Astrocyte (in vitro differentiated cells and primary cell): Measurements from ENCODE around the gene LAMP1. TPM values are rescaled to one million over a fixed set of nuclear protein-coding genes. Genes with fewer than 3 reads are reported as not detected.
A peak's percentile ranks its signal among the peaks of the same experiment; 100 is the strongest.

Experiments
- DNase-seq: peaks from one replicate; pipeline ENCODE4 v3.0.0-alpha.2; 2010; ENCODE audit warnings: low read depth
- FAIRE-seq: peaks from 2 replicates; lab custom pipeline; 2011; peaks lifted over from hg19 to GRCh38; lab: Jason Lieb, UNC
- H2AFZ ChIP-seq: 2 replicates; pipeline ENCODE4 v1.6.0; 2012; ENCODE audit warnings: low read depth, low read length, inconsistent platforms
- H3K27ac ChIP-seq: 2 replicates; pipeline ENCODE4 v1.5.1; 2011; ENCODE audit warnings: low read depth, low read length, inconsistent platforms
- H3K27me3 ChIP-seq: 2 replicates; pipeline ENCODE4 v1.6.0; 2011; ENCODE audit warnings: low read length, inconsistent platforms; ENCODE audit not compliant: insufficient read depth
- H3K36me3 ChIP-seq: 2 replicates; pipeline ENCODE4 v1.5.1; 2011; ENCODE audit warnings: low read length, inconsistent platforms; ENCODE audit not compliant: insufficient read depth
- H3K4me1 ChIP-seq: 2 replicates; pipeline ENCODE4 v1.5.1; 2011; ENCODE audit warnings: low read length, inconsistent platforms; ENCODE audit not compliant: insufficient read depth
- H3K4me2 ChIP-seq: 2 replicates; pipeline ENCODE4 v1.6.0; 2012; ENCODE audit warnings: low read length, inconsistent platforms
- H3K4me3 ChIP-seq: 2 replicates; pipeline ENCODE4 v1.5.1; 2011; ENCODE audit warnings: low read depth, mild to moderate bottlenecking, low read length, inconsistent platforms; ENCODE audit not compliant: insufficient read depth
- H3K79me2 ChIP-seq: 2 replicates; pipeline ENCODE4 v1.6.0; 2012; ENCODE audit warnings: mild to moderate bottlenecking, low read length, inconsistent platforms; ENCODE audit not compliant: insufficient read depth
- H3K9ac ChIP-seq: 2 replicates; pipeline ENCODE4 v1.6.0; 2012; ENCODE audit warnings: mild to moderate bottlenecking, low read length, inconsistent platforms
- H3K9me3 ChIP-seq: 2 replicates; pipeline ENCODE4 v1.5.1; 2012; ENCODE audit warnings: low read depth, mild to moderate bottlenecking, low read length, inconsistent platforms; ENCODE audit not compliant: insufficient read depth
- H4K20me1 ChIP-seq: 2 replicates; pipeline ENCODE4 v1.6.0; 2012; ENCODE audit warnings: low read length, inconsistent platforms; ENCODE audit not compliant: insufficient read depth
- H3K27ac Mint-ChIP-seq: one replicate; pipeline ENCODE4 v1.8.0; 2021; ENCODE audit warnings: mild to moderate bottlenecking, mixed read lengths; ENCODE audit not compliant: unreplicated experiment
- H3K27me3 Mint-ChIP-seq: one replicate; pipeline ENCODE4 v1.8.0; 2021; ENCODE audit warnings: low read depth, mixed read lengths; ENCODE audit not compliant: unreplicated experiment
- H3K36me3 Mint-ChIP-seq: one replicate; pipeline ENCODE4 v1.8.0; 2021; ENCODE audit warnings: low read depth, mixed read lengths; ENCODE audit not compliant: unreplicated experiment
- H3K4me1 Mint-ChIP-seq: one replicate; pipeline ENCODE4 v1.8.0; 2021; ENCODE audit warnings: low read depth, mixed read lengths; ENCODE audit not compliant: unreplicated experiment
- H3K4me3 Mint-ChIP-seq: one replicate; pipeline ENCODE4 v1.8.0; 2021; ENCODE audit warnings: mild to moderate bottlenecking, moderate library complexity, mixed read lengths; ENCODE audit not compliant: unreplicated experiment
- H3K9me3 Mint-ChIP-seq: one replicate; pipeline ENCODE4 v1.8.0; 2021; ENCODE audit warnings: mild to moderate bottlenecking, mixed read lengths; ENCODE audit not compliant: unreplicated experiment
- EZH2 ChIP-seq: IDR thresholded peaks from 2 replicates; pipeline ENCODE4 v1.6.1; 2012; ENCODE audit warnings: mild to moderate bottlenecking, low read length, inconsistent platforms; ENCODE audit not compliant: insufficient read depth
- total RNA-seq: library from RNA; stranded (reverse); gene quantifications from 2 replicates; pipeline ENCODE4 v1.2.1, GENCODE V29; 2021
- TF ChIP-seq, protein P1 (sequence below): IDR thresholded peaks from 2 replicates; pipeline ENCODE4 v1.5.1; 2011; ENCODE audit warnings: low read depth, mild to moderate bottlenecking, inconsistent platforms, low read length, moderate library complexity; ENCODE audit not compliant: insufficient read depth

Gene LAMP1
- total RNA-seq, 1 donor from 2014 or later: 313 TPM

GRCh38 chr13:113299951-113300350 lies 2.9 kb downstream of the LAMP1 start:
- H3K4me1 Mint-ChIP-seq: peaks cover 15% of the 10 kb centered on the region
- TF ChIP-seq, protein P1, sequence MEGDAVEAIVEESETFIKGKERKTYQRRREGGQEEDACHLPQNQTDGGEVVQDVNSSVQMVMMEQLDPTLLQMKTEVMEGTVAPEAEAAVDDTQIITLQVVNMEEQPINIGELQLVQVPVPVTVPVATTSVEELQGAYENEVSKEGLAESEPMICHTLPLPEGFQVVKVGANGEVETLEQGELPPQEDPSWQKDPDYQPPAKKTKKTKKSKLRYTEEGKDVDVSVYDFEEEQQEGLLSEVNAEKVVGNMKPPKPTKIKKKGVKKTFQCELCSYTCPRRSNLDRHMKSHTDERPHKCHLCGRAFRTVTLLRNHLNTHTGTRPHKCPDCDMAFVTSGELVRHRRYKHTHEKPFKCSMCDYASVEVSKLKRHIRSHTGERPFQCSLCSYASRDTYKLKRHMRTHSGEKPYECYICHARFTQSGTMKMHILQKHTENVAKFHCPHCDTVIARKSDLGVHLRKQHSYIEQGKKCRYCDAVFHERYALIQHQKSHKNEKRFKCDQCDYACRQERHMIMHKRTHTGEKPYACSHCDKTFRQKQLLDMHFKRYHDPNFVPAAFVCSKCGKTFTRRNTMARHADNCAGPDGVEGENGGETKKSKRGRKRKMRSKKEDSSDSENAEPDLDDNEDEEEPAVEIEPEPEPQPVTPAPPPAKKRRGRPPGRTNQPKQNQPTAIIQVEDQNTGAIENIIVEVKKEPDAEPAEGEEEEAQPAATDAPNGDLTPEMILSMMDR: no peak
- no peak for TF ChIP-seq EZH2
- H3K4me3 Mint-ChIP-seq: no peak overlapping the region
- H3K9me3 Mint-ChIP-seq: peaks cover 4% of the 10 kb centered on the region
- Histone ChIP-seq H3K27ac (no peak overlapping the region), H4K20me1 (peaks cover 56% of the 10 kb centered on the region), H3K4me2 (no peak overlapping the region), H3K27me3 (no peaks in the 10 kb centered on the region), H3K36me3 (no peaks in the 10 kb centered on the region), H3K4me1 (peaks cover 14% of the 10 kb centered on the region), H3K79me2 (peaks cover 85% of the 10 kb centered on the region), H3K9me3 (no peaks in the 10 kb centered on the region), H3K4me3 (no peak overlapping the region), H3K9ac (no peak overlapping the region), H2AFZ (no peak overlapping the region)
- H3K27ac Mint-ChIP-seq: no peak overlapping the region
- DNase-seq: no peak
- peaks cover 2% of the 10 kb centered on the region for H3K36me3 Mint-ChIP-seq
- H3K27me3 Mint-ChIP-seq: peaks cover 5% of the 10 kb centered on the region
- no peak for FAIRE-seq

- H3K27ac Mint-ChIP-seq: no peak overlapping the region
- H2AFZ ChIP-seq: no peak overlapping the region
- H3K9me3 ChIP-seq: no peaks in the 10 kb centered on the region
- H3K4me3 Mint-ChIP-seq: no peak overlapping the region
- peaks cover 84% of the 10 kb centered on the region for H4K20me1 ChIP-seq
- no peaks in the 10 kb centered on the region for H3K9me3 Mint-ChIP-seq
- peaks cover 3% of the 10 kb centered on the region for H3K36me3 ChIP-seq
- DNase-seq (no peak), FAIRE-seq (no peak)
- no peaks in the 10 kb centered on the region for H3K27me3 Mint-ChIP-seq
- H3K9ac ChIP-seq: no peak overlapping the region
- no peak overlapping the region for H3K4me3 ChIP-seq
- H3K4me1 ChIP-seq: peaks cover 17% of the 10 kb centered on the region
- no peak overlapping the region for H3K4me2 ChIP-seq
- H3K27me3 ChIP-seq: no peaks in the 10 kb centered on the region
- H3K36me3 Mint-ChIP-seq: peaks cover 2% of the 10 kb centered on the region
- TF ChIP-seq, protein P1: no peak
- TF ChIP-seq EZH2: no peak
- H3K79me2 ChIP-seq: peaks cover 99% of the 10 kb centered on the region
- peaks cover 25% of the 10 kb centered on the region for H3K4me1 Mint-ChIP-seq
- no peak overlapping the region for H3K27ac ChIP-seq
Measured at GRCh38 chr13:113302986-113303385, 5.9 kb downstream of the LAMP1 start.

- Histone ChIP-seq H3K36me3 (peaks cover 3% of the 10 kb centered on the region), H3K79me2 (peaks cover 98% of the 10 kb centered on the region), H2AFZ (no peak overlapping the region), H3K9me3 (no peaks in the 10 kb centered on the region), H3K4me1 (peaks cover 12% of the 10 kb centered on the region), H3K9ac (no peak overlapping the region), H3K4me3 (no peak overlapping the region), H3K27ac (no peak overlapping the region), H3K4me2 (no peak overlapping the region), H3K27me3 (no peaks in the 10 kb centered on the region), H4K20me1 (peaks cover 77% of the 10 kb centered on the region)
- Mint-ChIP-seq H3K4me3 (peak overlapping the region; percentile 46), H3K9me3 (no peaks in the 10 kb centered on the region), H3K27ac (no peak overlapping the region), H3K4me1 (peaks cover 25% of the 10 kb centered on the region), H3K36me3 (peaks cover 2% of the 10 kb centered on the region), H3K27me3 (no peaks in the 10 kb centered on the region)
- DNase-seq: no peak
- FAIRE-seq: no peak
- no peak for TF ChIP-seq EZH2
- TF ChIP-seq, protein P1: no peak
Measured at GRCh38 chr13:113304121-113304520, 7.1 kb downstream of the LAMP1 start.
